Cardiac muscle cell (in vitro differentiated cells and primary cell): Measurements from ENCODE around the gene PPP1R12C. TPM values are rescaled to one million over a fixed set of nuclear protein-coding genes. Genes with fewer than 3 reads are reported as not detected.

Experiments used
- DNase-seq, 2 donors: peaks; one replicate each; pipeline versions ENCODE4 v3.0.0 to v3.0.0-alpha.2; 2010 to 2017; ENCODE audit warnings: low read depth in 1 of 2, low spot score in 1 of 2
- H3K27ac ChIP-seq: fragments of 200-600 bp; sonication (generic); 2 replicates; pipeline ENCODE4 v1.5.1; 2016
- H3K27me3 ChIP-seq: fragments of 200-600 bp; sonication (generic); 2 replicates; pipeline ENCODE4 v1.6.0; 2016; ENCODE audit warnings: control low read depth
- H3K36me3 ChIP-seq: fragments of 200-600 bp; sonication (generic); 2 replicates; pipeline ENCODE4 v1.5.1; 2016; ENCODE audit warnings: control low read depth
- H3K4me1 ChIP-seq: fragments of 200-600 bp; sonication (generic); 2 replicates; pipeline ENCODE4 v1.8.1; 2017; ENCODE audit warnings: low read depth, mild to moderate bottlenecking, mixed run types
- H3K4me3 ChIP-seq: fragments of 200-600 bp; sonication (generic); 2 replicates; pipeline ENCODE4 v1.5.1; 2016; ENCODE audit warnings: mild to moderate bottlenecking
- H3K9me3 ChIP-seq: fragments of 200-600 bp; sonication (generic); 2 replicates; pipeline ENCODE4 v1.5.1; 2017; ENCODE audit warnings: low read depth, mild to moderate bottlenecking, control low read depth
- CTCF ChIP-seq: IDR thresholded peaks from 2 replicates; pipeline ENCODE4 v1.5.1; 2012; ENCODE audit warnings: low read depth, mild to moderate bottlenecking, low read length
- polyA plus RNA-seq: library from polyadenylated mRNA; unstranded; fragments of >200 nt; fragmentation: Nextera tagmentation; extraction: Ambion mirVana; gene quantifications from 2 replicates; pipeline ENCODE4 v1.2.1, GENCODE V29; 2016
- total RNA-seq: library from RNA; depleted of rRNA; stranded (reverse); fragments of >200 nt; gene quantifications from 2 replicates; pipeline ENCODE4 v1.2.3, GENCODE V29; 2016

PPP1R12C gene
- 107 and 120 TPM in 2 replicates for total RNA-seq
- polyA plus RNA-seq, result 32.9 and 38.0 TPM in 2 replicates

- Histone ChIP-seq H3K4me1 (peaks cover 23% of the 10 kb centered on the region), H3K27ac (peak within 1 kb of the TSS; percentile 26), H3K9me3 (no peaks in the 10 kb centered on the region), H3K36me3 (no peaks in the 10 kb centered on the region), H3K4me3 (peak within 1 kb of the TSS; percentile 62), H3K27me3 (no peaks in the 10 kb centered on the region)
- peak in 1 of 2 donors; percentile 64 for DNase-seq
- no peak for TF ChIP-seq CTCF
These were observed at the start of gene PPP1R12C for GRCh38 chr19:55116859-55117662. TSS of gene PPP1R12C (minus strand) at chr19:55117637. CDS start at chr19:55117543, 94 bp downstream.

GRCh38 chr19:55166530-55167268 lies 49.3 kb upstream of the PPP1R12C start, which contains the start of gene DNAAF3:
TSS of gene DNAAF3 (minus strand) at chr19:55166613. CDS start at chr19:55166413, 200 bp downstream.
- peak within 1 kb of the TSS; percentile 17 for H3K27ac ChIP-seq
- peak within 1 kb of the TSS; percentile 41 for H3K4me3 ChIP-seq
- peaks cover 45% of the 10 kb centered on the region for H3K27me3 ChIP-seq
- DNase-seq, result peak; percentile 98
- no peaks in the 10 kb centered on the region for H3K9me3 ChIP-seq
- no peaks in the 10 kb centered on the region for H3K4me1 ChIP-seq
- no peak for TF ChIP-seq CTCF
- no peaks in the 10 kb centered on the region for H3K36me3 ChIP-seq

- Histone ChIP-seq H3K9me3 (no peaks in the 10 kb centered on the region), H3K4me3 (peak overlapping the region; percentile 41), H3K27me3 (peaks cover 45% of the 10 kb centered on the region), H3K4me1 (no peaks in the 10 kb centered on the region), H3K27ac (no peak overlapping the region), H3K36me3 (no peaks in the 10 kb centered on the region)
- TF ChIP-seq CTCF, result peak; percentile 70
- peak; percentile 83 to 91 for DNase-seq
These were observed 48.6 kb upstream of the PPP1R12C start for GRCh38 chr19:55165952-55166529.

GRCh38 chr19:55161571-55162322 lies 44.3 kb upstream of the PPP1R12C start:
- Histone ChIP-seq H3K27me3 (peaks cover 22% of the 10 kb centered on the region), H3K4me3 (no peak overlapping the region), H3K9me3 (no peaks in the 10 kb centered on the region), H3K4me1 (peaks cover 15% of the 10 kb centered on the region), H3K36me3 (no peaks in the 10 kb centered on the region), H3K27ac (no peak overlapping the region)
- no peak for DNase-seq
- no peak for TF ChIP-seq CTCF

- H3K27ac ChIP-seq, result no peak overlapping the region
- peaks cover 15% of the 10 kb centered on the region for H3K4me1 ChIP-seq
- H3K36me3 ChIP-seq, result no peaks in the 10 kb centered on the region
- peaks cover 22% of the 10 kb centered on the region for H3K27me3 ChIP-seq
- H3K9me3 ChIP-seq, result no peaks in the 10 kb centered on the region
- no peak overlapping the region for H3K4me3 ChIP-seq
- TF ChIP-seq CTCF, result no peak
- DNase-seq, result no peak
These were observed 43.5 kb upstream of the PPP1R12C start for GRCh38 chr19:55160986-55161365.
